GM18858 (cell line): Measurements from ENCODE around the gene ATP2A2.

Experiments
- ATAC-seq: cut with Tn5 transposase; IDR thresholded peaks from one replicate; pipeline ENCODE4 v1.9.1; 2021; ENCODE audit not compliant: unreplicated experiment

ATP2A2 gene

DNA sequence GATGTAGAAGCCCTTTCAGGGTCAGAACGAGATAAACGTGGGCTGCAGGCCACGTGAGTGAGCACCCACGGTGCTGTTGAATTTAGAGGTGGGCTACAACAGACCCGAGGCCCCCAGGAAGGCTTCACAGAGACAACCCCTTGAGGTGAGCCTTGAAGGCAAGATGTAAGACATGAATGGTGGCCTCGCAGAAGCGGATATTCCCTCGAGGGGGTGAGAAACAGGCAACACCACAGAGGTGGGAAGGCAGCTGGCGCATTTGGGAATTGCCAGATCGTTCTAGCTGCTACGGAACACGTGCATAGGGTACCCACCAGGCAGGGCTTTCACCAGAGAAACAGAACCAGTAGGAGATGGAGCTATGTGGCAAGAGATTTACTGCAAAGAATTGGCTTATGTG, 22.6 kb upstream of the ATP2A2 start:
- no peak for ATAC-seq

DNA sequence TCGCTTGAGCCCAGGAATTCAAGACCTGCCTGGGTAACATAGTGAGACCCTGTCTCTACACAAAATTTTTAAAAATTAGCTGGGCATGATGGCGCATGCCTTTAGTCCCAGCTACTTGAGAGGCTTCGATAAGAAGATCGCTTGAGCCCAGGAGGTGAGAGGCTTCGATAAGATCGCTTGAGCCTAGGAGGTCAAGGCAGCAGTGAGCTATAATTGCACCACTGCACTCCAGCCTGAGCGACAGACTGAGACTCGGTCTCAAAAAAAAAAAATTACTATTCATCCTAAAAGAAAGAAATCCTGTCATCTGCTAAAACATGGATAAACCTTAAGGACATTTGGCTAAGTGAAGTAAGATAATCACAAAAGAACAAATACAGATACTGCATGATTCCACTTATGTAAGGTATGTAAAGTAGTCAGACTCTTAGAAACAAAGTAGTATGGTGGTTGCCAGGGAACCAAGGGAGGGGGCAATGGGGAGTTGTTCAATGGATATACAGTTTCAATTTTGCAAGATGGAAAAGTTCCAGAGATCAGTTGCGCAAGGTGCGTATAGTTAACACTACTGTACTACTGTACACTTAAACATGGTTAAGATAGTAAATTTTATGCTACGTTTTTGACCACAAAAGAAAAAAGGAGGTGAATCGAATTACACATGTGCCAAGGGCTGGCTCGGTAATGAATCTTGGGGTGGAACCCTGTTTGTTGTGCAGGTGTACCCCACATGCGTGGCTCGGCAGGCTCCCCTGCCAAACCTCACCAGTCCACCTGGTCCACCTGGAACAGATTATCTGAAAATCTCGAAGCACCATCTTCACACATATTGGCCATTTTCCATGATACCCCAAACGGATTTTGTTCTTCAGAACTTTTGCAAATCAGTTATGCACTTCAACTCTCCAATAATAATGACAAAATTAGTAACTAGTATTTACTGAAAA, 18.3 kb upstream of the ATP2A2 start:
- ATAC-seq: no peak

DNA sequence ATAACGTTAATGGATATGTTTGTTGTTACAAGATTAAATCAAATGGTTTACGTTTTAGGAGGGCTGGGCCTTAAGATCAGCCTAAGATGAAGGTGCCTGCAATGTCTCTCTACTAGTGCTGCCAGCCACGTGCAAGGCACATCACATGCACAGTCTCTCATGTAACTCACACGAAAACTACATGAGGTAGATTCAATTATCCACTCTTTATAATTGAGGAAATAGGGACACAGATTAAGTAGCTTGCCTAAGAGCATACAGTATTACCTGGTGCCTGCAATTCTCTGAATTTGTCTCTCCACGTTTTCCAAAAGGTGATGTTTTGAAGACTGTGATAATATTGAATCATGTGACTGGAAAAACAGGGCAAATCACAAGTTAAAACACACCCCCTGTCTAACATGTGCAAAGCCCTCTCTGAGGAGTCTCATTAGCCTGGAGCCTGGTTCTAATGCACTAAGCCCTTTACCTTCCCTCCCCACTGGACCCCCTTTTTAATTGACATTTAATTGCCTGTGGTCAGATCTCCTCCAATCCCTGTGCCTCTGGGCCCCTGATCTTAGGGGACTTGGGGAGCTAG, 14.6 kb upstream of the ATP2A2 start:
- no peak for ATAC-seq

DNA sequence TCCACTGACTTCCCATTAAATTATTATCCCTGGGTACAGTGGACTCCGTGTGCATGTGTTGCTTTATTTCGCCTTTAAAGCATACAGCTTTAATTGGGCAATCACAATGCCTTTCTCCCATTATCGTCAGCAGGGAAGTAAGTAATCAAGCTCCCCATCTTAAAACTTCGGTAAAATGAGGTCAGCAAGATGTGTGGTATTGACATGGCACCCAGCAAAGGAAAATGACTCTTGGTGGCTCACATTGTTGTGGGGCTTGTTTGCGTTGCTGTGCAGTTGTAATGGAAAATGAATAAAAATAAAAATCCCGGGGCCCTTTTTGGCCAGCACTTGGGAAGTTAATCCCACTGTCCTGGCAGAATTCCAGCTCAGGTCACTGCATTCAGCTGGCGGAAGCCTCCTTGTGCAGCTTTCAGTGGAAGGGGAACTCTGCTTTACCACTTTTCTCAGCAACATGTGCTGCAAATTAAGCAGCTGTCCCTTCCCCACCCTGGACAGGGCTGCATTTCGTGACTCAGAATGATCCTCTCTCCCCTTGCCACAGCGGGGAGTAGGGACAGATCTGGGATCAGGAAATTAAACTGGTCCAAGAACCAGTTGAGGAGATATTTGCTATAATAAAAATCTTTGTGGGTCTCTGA, 13.9 kb upstream of the ATP2A2 start:
- ATAC-seq: no peak

DNA sequence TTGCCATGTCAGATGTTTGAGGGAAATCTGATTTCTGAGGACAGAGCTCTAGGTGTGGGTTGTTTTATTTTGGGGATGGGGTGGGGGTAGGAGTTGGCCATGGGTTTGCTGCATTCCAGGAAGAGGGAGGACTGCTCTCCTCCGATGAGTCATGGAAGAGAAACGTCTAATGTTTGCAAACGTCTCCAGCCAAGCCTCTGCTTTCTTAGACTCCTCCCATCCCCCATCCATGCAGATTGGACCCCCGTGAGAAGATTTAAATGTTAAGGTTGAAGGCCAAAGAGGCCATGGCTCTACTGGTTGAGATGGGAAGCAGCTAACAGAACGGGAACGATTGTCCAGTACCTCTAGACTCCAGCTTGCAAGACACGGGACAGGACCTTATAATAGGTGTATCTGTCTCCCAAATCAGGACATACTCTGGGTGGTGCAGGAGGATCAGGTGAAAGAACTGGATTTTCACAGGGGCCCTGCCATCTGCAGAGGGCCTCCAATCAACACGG, 11.4 kb upstream of the ATP2A2 start:
- no peak for ATAC-seq

DNA sequence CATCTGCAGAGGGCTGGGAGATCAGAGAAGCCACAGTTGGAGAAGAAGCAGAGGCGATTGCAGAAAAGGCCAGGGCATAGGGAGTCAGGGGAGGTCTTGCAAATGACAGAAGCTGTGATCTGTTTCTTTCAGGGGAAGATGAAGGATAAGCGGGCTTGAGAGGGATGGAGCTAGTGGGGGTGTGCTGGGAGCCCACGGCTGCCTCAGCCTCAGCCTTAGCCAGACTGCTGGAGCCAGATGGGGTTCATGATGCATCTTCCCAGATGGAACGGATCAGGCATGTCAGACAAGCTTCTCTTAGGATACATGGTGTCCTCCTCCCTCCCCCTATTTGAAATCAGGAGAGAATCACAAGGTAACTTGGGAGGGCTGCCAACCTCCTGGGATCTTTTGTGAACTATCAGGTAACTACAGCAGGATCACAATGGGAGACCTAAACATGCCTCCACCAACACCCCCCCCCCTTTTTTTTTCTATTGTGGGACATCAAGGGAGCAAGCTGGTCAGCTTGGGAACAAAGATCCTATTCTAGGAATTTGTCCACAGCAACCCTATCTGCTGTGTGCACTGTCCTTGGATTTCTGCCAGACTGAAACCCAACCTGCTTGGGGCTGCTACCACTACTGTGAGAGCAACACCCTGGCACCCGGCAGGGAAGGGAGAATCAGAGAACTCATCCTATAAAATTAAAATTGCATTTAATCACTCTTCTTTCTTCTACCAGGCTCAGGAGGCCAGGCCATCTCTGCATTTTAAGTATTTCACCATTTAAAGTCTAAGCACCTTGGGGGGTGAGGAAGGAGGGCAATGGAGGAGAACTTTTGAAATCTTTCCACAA, 10.7 kb upstream of the ATP2A2 start:
- ATAC-seq: no peak

DNA sequence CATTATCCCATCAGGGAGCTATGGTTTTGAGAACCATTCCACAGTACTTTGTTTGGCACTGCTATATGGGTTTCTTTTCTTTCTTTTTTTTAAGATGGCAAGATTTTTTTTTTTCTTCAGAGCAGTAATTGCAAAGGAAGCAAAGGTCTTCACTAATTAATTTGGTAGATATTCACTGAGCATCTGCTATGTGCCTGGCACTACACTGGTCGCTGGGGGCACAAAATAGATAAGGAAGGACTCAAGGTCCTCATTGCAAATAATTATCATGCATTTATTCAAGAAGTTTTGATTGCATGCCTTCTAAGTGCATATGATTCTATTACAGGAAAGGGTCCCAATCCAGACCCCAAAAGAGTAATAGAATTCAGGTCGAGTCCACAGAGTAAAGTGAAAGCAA, 10.0 kb upstream of the ATP2A2 start:
- no peak for ATAC-seq

DNA sequence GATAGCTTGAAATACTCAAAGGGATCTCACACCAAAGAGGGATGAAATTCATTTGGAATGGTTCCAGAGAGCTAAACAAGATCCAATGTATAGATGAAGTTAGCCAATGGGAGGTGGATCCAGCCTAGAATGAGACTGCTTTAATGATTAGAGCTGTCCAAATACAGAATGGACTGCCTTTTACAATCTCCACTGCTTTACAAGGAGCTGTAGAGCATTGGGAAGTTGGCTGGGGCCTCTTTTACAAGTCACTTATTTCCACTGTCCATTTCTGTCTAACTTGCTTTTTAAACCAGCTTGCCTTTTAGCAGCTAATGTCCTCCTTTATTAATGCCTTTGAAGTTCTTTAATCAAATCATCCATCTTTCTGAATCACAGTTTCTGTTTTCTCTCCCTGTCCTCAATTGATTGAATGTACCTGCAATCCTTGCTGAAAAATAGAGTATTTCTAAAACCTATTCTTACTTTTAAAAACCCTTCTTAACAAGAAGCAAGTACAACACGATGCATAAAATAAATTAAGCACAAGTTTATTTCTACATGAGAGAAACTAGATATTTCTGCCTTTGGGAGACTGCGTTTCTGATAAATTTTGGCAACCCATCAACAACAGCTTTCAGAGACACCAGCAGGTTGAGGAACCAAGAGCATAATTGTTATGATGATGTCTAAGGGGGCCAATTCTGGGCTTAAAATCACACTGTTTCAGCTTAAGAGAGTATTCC, 3.4 kb upstream of the ATP2A2 start:
- no peak for ATAC-seq

DNA sequence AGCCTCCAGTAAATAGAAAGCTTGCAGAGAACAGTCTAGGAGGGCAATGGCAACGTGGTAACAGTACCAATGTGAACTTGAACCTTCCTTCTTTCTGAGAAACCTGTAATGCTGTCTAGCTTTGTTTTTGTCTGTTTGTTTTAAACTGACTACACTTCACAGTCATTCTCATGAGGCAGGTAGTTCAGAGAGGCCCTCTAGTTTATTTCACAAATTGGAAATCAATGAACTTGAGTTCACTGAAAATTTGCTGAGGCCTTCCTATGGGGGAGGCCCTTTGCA, 2.9 kb upstream of the ATP2A2 start:
- ATAC-seq: no peak

DNA sequence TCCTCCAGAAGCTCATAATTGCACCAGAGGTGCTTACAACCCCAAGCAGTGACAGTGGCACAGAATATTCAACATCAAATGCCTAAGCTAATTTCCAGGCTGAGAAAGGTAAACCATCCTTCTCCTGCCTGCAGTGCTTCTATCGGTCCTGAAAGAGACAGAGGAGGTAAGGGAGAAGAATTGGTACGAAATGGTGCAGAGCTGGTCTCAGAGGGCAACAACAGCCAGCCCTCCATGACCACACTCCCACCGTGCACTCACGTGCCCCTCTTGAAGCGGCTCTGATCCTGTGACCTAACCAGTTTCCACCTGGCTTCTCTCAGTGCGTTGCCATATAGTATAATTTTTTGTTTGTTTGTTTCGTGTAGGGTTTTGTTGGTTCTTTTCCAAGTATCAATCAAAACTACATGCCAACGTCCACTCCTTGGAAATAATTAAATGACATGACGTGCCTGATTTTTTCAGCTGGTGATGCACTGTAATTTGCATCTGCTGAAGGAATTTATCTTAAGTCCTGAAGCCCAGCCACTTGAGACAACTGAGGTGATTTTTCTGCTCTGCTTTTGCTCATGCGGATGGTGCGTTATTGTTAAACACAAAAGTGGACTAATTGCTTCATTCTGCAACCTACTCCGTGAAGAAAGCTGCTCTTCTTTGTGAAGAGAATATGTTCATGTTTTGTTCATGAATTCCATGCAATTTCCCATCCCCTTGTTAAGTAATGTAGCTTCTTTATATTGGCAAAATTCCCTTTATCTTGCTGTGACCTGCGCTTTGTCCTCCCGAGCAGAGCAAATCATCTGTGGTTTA, 1.3 kb upstream of the ATP2A2 start:
- ATAC-seq: no peak

DNA sequence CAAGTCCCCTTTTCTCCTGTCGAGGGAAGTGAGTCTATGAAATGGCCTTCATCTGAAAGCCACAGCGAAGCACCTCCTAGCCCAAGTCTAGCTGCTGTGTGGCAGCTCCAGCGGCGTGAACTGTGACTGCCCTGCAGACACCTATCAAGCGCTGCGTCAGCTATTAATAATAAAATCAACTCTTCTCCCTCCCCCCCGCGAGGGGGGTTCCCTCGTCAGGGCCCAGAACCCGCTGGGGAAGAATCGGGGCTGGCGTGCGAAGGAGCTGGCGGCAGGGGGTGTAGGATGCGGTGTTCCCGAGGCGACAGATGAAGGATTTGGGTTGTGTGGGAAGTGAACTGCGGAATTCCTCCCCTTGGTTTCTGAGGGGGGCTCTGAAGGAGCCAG, 662 bp upstream of the ATP2A2 start:
- ATAC-seq: no peak

DNA sequence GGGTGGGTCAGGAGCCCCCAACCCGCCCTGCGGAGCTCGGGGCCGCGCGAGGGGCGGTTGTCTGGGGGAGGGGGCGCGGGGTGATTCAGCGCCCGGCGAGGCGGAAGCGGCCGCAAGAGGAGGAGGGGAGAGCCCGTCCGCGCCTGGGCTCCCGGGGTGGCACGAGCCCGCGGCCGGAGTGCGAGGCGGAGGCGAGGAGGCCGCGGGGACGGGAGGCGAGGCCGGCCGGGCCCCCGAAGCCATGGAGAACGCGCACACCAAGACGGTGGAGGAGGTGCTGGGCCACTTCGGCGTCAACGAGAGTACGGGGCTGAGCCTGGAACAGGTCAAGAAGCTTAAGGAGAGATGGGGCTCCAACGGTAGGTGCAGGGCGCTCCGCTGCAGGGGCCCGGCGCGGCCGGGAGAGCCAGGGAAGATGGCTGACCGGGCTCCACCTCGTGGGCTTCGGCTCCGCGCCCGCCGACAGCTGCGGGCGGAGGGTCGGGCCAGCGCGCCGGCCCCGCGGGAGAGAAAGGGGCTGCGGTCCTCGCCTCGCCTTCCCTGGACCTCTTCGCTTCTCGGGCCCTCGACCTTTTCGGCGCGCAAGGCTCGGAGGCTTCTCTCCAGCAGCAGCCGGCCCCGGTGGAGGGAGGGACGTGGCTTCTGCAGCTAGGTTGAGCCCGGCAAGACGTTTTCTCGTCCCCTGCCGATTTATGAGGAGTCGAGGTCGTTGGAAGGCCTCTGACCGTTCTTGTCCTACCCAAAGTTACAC, 677 bp downstream of the ATP2A2 start:
- peak; percentile 14 for ATAC-seq

DNA sequence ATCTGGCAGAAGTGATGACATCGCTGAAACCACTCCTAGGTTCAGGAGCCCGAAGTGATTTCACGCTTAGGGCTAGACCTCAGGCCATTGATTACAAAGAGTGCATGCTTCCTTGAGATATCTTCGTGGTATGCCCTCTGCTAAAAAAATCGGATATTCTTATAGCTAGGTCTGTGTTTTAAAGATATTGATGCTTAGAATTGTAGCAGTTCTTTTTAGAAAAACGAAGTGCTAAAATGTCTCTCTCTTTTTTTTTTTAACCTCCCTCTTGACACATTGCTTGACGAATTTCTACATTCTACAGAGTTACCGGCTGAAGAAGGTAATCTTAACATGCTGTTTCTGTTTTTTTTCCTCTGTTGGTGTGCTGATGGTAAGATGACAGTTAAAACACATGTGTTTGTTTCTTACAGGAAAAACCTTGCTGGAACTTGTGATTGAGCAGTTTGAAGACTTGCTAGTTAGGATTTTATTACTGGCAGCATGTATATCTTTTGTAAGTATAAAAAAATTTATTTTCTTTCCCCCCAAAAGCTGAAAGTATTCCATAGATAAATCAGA, 1.3 kb downstream of the ATP2A2 start:
- no peak for ATAC-seq

DNA sequence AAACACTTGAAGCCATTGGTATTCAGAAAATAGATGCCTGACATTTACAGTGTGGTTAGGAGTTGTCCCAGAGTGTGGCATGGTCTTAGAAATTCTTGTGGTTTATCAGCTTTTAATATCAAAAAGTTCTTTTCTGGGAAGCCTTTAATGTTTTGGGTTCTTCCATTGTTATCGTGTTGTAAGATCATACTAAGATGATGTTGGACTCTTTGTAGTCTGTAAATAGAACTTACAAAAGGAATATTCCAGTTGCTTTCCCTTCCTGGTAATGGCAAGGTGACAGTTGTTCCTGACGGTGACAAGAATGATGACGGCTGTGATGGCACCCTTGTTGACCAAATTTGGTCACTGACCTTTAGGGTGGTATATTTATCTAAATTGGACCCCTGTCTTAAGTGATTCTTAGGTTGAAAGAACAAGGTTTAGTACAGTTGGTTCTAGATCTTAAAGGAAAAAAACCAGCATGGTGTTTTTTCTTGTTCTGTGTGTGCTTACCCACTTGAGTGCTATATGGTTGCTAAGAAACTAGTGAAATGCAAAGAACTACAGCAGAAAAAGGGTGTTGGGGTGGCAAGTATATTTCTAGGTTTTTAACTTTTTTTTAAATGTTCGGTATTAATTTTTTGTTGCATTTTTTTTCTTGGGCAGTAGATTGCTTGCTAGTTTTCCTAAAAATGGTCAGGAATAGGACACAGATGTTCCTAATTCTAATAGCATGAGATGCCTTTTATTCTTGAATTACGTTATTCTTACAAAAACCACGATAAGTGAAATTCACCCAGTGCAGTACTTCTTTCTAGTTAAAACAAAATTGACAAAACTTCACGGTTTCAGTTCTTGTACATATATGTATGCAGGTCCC, 2.1 kb downstream of the ATP2A2 start:
- no peak for ATAC-seq

DNA sequence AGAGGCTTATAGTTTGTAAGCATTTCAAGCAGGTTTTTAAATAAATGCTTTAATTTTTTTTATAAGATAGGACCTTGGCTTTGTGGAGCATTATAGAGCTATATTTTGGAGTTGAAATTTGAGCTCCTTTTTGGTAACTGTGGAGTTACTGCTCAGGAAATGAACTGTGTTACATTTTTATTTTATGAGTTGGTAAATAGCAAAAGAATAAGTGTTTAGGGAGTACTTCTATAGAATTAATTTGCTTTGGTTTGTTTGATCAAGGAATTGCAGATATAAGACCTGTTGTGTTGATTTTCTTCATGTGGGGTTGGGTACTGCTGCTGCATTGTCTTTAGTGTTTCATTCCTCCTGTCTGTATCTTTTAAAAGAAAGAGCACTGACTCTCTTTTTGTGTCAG, 3.5 kb downstream of the ATP2A2 start:
- ATAC-seq: no peak

DNA sequence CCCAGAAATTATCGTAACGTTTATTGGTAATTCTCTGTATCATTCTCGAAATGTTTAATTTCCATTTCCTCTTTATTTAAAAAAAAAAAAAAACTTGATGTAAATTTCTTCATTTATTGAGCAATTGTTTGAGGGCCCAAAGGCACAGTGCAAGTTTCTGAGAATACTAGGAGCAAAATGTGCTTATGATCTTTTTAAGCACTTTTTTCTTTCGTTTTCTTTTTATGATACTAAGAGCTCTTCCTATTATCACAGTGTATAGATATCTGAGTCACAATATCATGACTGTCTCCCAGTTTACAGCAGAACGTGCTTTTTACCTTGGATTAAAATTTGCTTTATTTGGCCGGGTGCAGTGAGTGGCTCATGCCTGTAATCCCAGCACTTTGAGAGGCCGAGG, 5.6 kb downstream of the ATP2A2 start:
- no peak for ATAC-seq

DNA sequence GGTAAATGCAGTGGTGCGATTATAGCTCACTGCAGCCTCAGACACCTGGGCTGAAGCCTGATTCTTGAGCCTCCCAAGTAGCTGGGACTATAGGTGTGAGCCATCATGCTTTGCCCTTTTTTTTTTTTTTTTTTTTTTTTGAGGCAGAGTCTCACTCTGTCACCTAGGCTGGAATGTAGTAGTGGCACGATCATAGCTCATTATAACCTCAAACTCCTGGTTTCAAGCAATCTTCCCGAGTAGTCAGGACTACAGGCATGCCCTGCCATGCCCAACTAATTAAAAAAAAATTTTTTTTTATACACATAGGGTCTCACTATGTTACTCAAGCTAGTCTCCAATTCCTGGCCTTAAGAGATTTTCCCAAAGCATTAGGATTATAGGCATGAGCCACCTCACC, 6.9 kb downstream of the ATP2A2 start:
- no peak for ATAC-seq
